MM.1S (cell line): ENCODE data around the gene NANOS3.

Experiments
- DNase-seq: peaks from one replicate; pipeline ENCODE4 v3.0.0-alpha.2; 2015
- H2AFZ ChIP-seq: fragments of 300-600 bp; sonication (generic); 2 replicates; pipeline ENCODE4 v1.6.0; 2016; ENCODE audit warnings: antibody characterized with exemption, low read length
- H3F3A ChIP-seq: fragments of 300-600 bp; sonication (generic); 2 replicates; pipeline ENCODE4 v1.6.1; 2016; ENCODE audit warnings: mild to moderate bottlenecking, antibody characterized with exemption, low read length, moderate library complexity, mixed read lengths; ENCODE audit not compliant: insufficient read depth
- H3K27ac ChIP-seq: fragments of 300-600 bp; sonication (generic); 2 replicates; pipeline ENCODE4 v1.5.1; 2016; ENCODE audit warnings: mild to moderate bottlenecking, low read length
- H3K27me3 ChIP-seq: fragments of 300-600 bp; sonication (generic); replicated peaks from 2 replicates; pipeline ENCODE4 v1.6.0; 2016; ENCODE audit warnings: low read length; ENCODE audit not compliant: insufficient read depth
- H3K36me3 ChIP-seq: fragments of 300-600 bp; sonication (generic); replicated peaks from 2 replicates; pipeline ENCODE4 v1.6.1; 2016; ENCODE audit warnings: mild to moderate bottlenecking, low read length, mixed read lengths; ENCODE audit not compliant: insufficient read depth
- H3K4me1 ChIP-seq: fragments of 300-600 bp; sonication (generic); 2 replicates; pipeline ENCODE4 v1.6.1; 2016; ENCODE audit warnings: low read length, mixed read lengths
- H3K4me2 ChIP-seq: fragments of 300-600 bp; sonication (generic); 2 replicates; pipeline ENCODE4 v1.6.0; 2016; ENCODE audit warnings: low read depth, low read length
- H3K4me3 ChIP-seq: fragments of 300-600 bp; sonication (generic); 2 replicates; pipeline ENCODE4 v1.5.1; 2016; ENCODE audit warnings: low read length, mixed read lengths
- H3K79me2 ChIP-seq: fragments of 300-600 bp; sonication (generic); 2 replicates; pipeline ENCODE4 v1.6.1; 2016; ENCODE audit warnings: mixed run types, low read length, mixed read lengths
- H3K9ac ChIP-seq: fragments of 300-600 bp; sonication (generic); 2 replicates; pipeline ENCODE4 v1.6.1; 2016; ENCODE audit warnings: low read length, mixed read lengths
- H3K9me2 ChIP-seq: fragments of 300-600 bp; sonication (generic); replicated peaks from 2 replicates; pipeline ENCODE4 v1.6.1; 2016; ENCODE audit warnings: mild to moderate bottlenecking, low read length, mixed read lengths; ENCODE audit not compliant: insufficient read depth
- H3K9me3 ChIP-seq: fragments of 300-600 bp; sonication (generic); replicated peaks from 2 replicates; pipeline ENCODE4 v1.6.1; 2016; ENCODE audit warnings: mild to moderate bottlenecking, low read length, mixed read lengths; ENCODE audit not compliant: insufficient read depth
- H4K20me1 ChIP-seq: fragments of 300-600 bp; sonication (generic); 2 replicates; pipeline ENCODE4 v1.6.1; 2016; ENCODE audit warnings: mild to moderate bottlenecking, low read length, moderate library complexity, mixed read lengths; ENCODE audit not compliant: insufficient read depth
- CTCF ChIP-seq: fragments of 300-600 bp; sonication (generic); IDR thresholded peaks from 2 replicates; pipeline ENCODE4 v1.5.1; 2016; ENCODE audit warnings: antibody characterized with exemption, low read length, mixed read lengths
- EZH2 ChIP-seq: fragments of 300-600 bp; sonication (generic); optimal IDR thresholded peaks from 2 replicates; pipeline ENCODE3; 2017; ENCODE audit warnings: low read depth, mild to moderate bottlenecking, antibody characterized with exemption, low read length, mixed read lengths
- EZH2phosphoT487 ChIP-seq: fragments of 300-600 bp; sonication (generic); IDR thresholded peaks from 2 replicates; pipeline ENCODE4 v1.6.1; 2018; ENCODE audit warnings: antibody characterized with exemption, low read length

Gene NANOS3

GRCh38 chr19:13887018-13887436 lies 10.1 kb downstream of the NANOS3 start:
- TF ChIP-seq CTCF (no peak), EZH2 (no peak), EZH2phosphoT487 (no peak)
- no peak overlapping the region for H3K4me3 ChIP-seq
- H2AFZ ChIP-seq, result no peak overlapping the region
- H3K4me1 ChIP-seq, result peaks cover 17% of the 10 kb centered on the region
- H3K9me3 ChIP-seq, result no peaks in the 10 kb centered on the region
- H3K27me3 ChIP-seq, result no peaks in the 10 kb centered on the region
- H3K36me3 ChIP-seq, result no peaks in the 10 kb centered on the region
- H3K27ac ChIP-seq, result no peak overlapping the region
- no peak overlapping the region for H3K4me2 ChIP-seq
- H3F3A ChIP-seq, result no peaks in the 10 kb centered on the region
- no peaks in the 10 kb centered on the region for H4K20me1 ChIP-seq
- no peaks in the 10 kb centered on the region for H3K9me2 ChIP-seq
- DNase-seq, result no peak
- H3K79me2 ChIP-seq, result no peaks in the 10 kb centered on the region
- H3K9ac ChIP-seq, result no peak overlapping the region

- H3K9ac ChIP-seq, result no peak overlapping the region
- H3K9me3 ChIP-seq, result no peaks in the 10 kb centered on the region
- H3K9me2 ChIP-seq, result no peaks in the 10 kb centered on the region
- no peak for DNase-seq
- H4K20me1 ChIP-seq, result no peaks in the 10 kb centered on the region
- TF ChIP-seq EZH2phosphoT487 (no peak), CTCF (no peak), EZH2 (no peak)
- H3K4me3 ChIP-seq, result no peak overlapping the region
- no peaks in the 10 kb centered on the region for H3K79me2 ChIP-seq
- H2AFZ ChIP-seq, result no peak overlapping the region
- no peak overlapping the region for H3K4me2 ChIP-seq
- H3F3A ChIP-seq, result no peaks in the 10 kb centered on the region
- no peaks in the 10 kb centered on the region for H3K36me3 ChIP-seq
- no peaks in the 10 kb centered on the region for H3K27me3 ChIP-seq
- H3K27ac ChIP-seq, result no peak overlapping the region
- H3K4me1 ChIP-seq, result peaks cover 17% of the 10 kb centered on the region
Measured at GRCh38 chr19:13887517-13887916, 10.6 kb downstream of the NANOS3 start.

GRCh38 chr19:13888281-13888680 lies 11.3 kb downstream of the NANOS3 start:
- H3K27ac ChIP-seq, result no peak overlapping the region
- H3K79me2 ChIP-seq, result no peaks in the 10 kb centered on the region
- H3K27me3 ChIP-seq, result no peaks in the 10 kb centered on the region
- no peaks in the 10 kb centered on the region for H3K9me3 ChIP-seq
- peaks cover 17% of the 10 kb centered on the region for H3K4me1 ChIP-seq
- no peaks in the 10 kb centered on the region for H3K9me2 ChIP-seq
- H3K4me3 ChIP-seq, result no peak overlapping the region
- H4K20me1 ChIP-seq, result no peaks in the 10 kb centered on the region
- H3K36me3 ChIP-seq, result no peaks in the 10 kb centered on the region
- no peak for DNase-seq
- no peak for TF ChIP-seq EZH2phosphoT487
- TF ChIP-seq CTCF, result no peak
- no peak for TF ChIP-seq EZH2
- no peak overlapping the region for H2AFZ ChIP-seq
- H3K4me2 ChIP-seq, result no peak overlapping the region
- H3F3A ChIP-seq, result no peaks in the 10 kb centered on the region
- no peak overlapping the region for H3K9ac ChIP-seq
